ENCODE results near the gene DNAJC5.
"Not testable (repeated sequence)": the region's sequence is repeated elsewhere in the genome, so short reads cannot be mapped to it uniquely, and the experiment has no call there.

DNAJC5 gene

GRCh38 chr20:63955827-63956663, 61.1 kb downstream of the DNAJC5 start, which contains the start of gene UCKL1:
TSS of gene UCKL1 (minus strand) at chr20:63956416. CDS start at chr20:63956372, 44 bp downstream.
- Mint-ChIP-seq H3K27ac (peak within 1 kb of the TSS; percentile 86), H3K36me3 (no peaks in the 10 kb centered on the region), H3K4me3 (peak within 1 kb of the TSS; percentile 84), H3K27me3 (no peaks in the 10 kb centered on the region), H3K4me1 (ENCODE audit: low read depth) (peaks cover 36% of the 10 kb centered on the region), H3K9me3 (ENCODE audit: low read depth) (no peaks in the 10 kb centered on the region)

- peaks cover 36% of the 10 kb centered on the region for H3K4me1 Mint-ChIP-seq (ENCODE audit: low read depth)
- H3K27ac Mint-ChIP-seq: peak overlapping the region; percentile 86
- peak overlapping the region; percentile 80 for H3K4me3 Mint-ChIP-seq
- H3K27me3 Mint-ChIP-seq: no peaks in the 10 kb centered on the region
- H3K36me3 Mint-ChIP-seq: no peaks in the 10 kb centered on the region
- H3K9me3 Mint-ChIP-seq (ENCODE audit: low read depth): no peaks in the 10 kb centered on the region
Observed at GRCh38 chr20:63956664-63957003, 61.7 kb downstream of the DNAJC5 start.

- Mint-ChIP-seq H3K36me3 (no peaks in the 10 kb centered on the region), H3K4me1 (ENCODE audit: low read depth) (peaks cover 36% of the 10 kb centered on the region), H3K27me3 (no peaks in the 10 kb centered on the region), H3K9me3 (ENCODE audit: low read depth) (no peaks in the 10 kb centered on the region), H3K4me3 (peak overlapping the region; percentile 80), H3K27ac (peak overlapping the region; percentile 84)
Observed at GRCh38 chr20:63957004-63957689, 62.2 kb downstream of the DNAJC5 start.

GRCh38 chr20:63957690-63958441, 62.9 kb downstream of the DNAJC5 start:
- no peak overlapping the region for H3K27ac Mint-ChIP-seq
- no peaks in the 10 kb centered on the region for H3K36me3 Mint-ChIP-seq
- H3K9me3 Mint-ChIP-seq (ENCODE audit: low read depth): no peaks in the 10 kb centered on the region
- H3K4me1 Mint-ChIP-seq (ENCODE audit: low read depth): peaks cover 32% of the 10 kb centered on the region
- H3K27me3 Mint-ChIP-seq: no peaks in the 10 kb centered on the region
- no peak overlapping the region for H3K4me3 Mint-ChIP-seq

- Mint-ChIP-seq H3K27ac (peak overlapping the region; percentile 58), H3K27me3 (no peaks in the 10 kb centered on the region), H3K36me3 (no peaks in the 10 kb centered on the region), H3K4me1 (ENCODE audit: low read depth) (peaks cover 26% of the 10 kb centered on the region), H3K4me3 (no peak overlapping the region), H3K9me3 (ENCODE audit: low read depth) (no peaks in the 10 kb centered on the region)
Observed at GRCh38 chr20:63958471-63958870, 63.5 kb downstream of the DNAJC5 start.

- Mint-ChIP-seq H3K36me3 (no peaks in the 10 kb centered on the region), H3K4me3 (no peak overlapping the region), H3K27me3 (no peaks in the 10 kb centered on the region), H3K27ac (no peak overlapping the region), H3K4me1 (ENCODE audit: low read depth) (peaks cover 21% of the 10 kb centered on the region), H3K9me3 (ENCODE audit: low read depth) (no peaks in the 10 kb centered on the region)
Observed at GRCh38 chr20:63958964-63959698, 64.2 kb downstream of the DNAJC5 start.

GRCh38 chr20:63959699-63960075, 64.8 kb downstream of the DNAJC5 start:
- no peaks in the 10 kb centered on the region for H3K27me3 Mint-ChIP-seq
- no peak overlapping the region for H3K27ac Mint-ChIP-seq
- H3K4me3 Mint-ChIP-seq: no peak overlapping the region
- H3K36me3 Mint-ChIP-seq: no peaks in the 10 kb centered on the region
- peaks cover 15% of the 10 kb centered on the region for H3K4me1 Mint-ChIP-seq (ENCODE audit: low read depth)
- no peaks in the 10 kb centered on the region for H3K9me3 Mint-ChIP-seq (ENCODE audit: low read depth)

GRCh38 chr20:63960654-63961621, 66.0 kb downstream of the DNAJC5 start:
- H3K9me3 Mint-ChIP-seq (ENCODE audit: low read depth); H3K4me3 Mint-ChIP-seq; H3K36me3 Mint-ChIP-seq; H3K27me3 Mint-ChIP-seq; H3K27ac Mint-ChIP-seq: not testable (repeated sequence)
- H3K4me1 Mint-ChIP-seq (ENCODE audit: low read depth): peaks cover 12% of the 10 kb centered on the region

- H3K36me3 Mint-ChIP-seq: no peaks in the 10 kb centered on the region
- H3K4me3 Mint-ChIP-seq: no peak overlapping the region
- no peaks in the 10 kb centered on the region for H3K27me3 Mint-ChIP-seq
- no peak overlapping the region for H3K27ac Mint-ChIP-seq
- H3K4me1 Mint-ChIP-seq (ENCODE audit: low read depth): peaks cover 10% of the 10 kb centered on the region
- H3K9me3 Mint-ChIP-seq (ENCODE audit: low read depth): no peaks in the 10 kb centered on the region
Observed at GRCh38 chr20:63961664-63962425, 66.9 kb downstream of the DNAJC5 start.

GRCh38 chr20:63962426-63963347, 67.8 kb downstream of the DNAJC5 start:
- Mint-ChIP-seq H3K4me3 (no peak overlapping the region), H3K4me1 (ENCODE audit: low read depth) (peaks cover 7% of the 10 kb centered on the region), H3K9me3 (ENCODE audit: low read depth) (no peaks in the 10 kb centered on the region), H3K27me3 (no peaks in the 10 kb centered on the region), H3K36me3 (no peaks in the 10 kb centered on the region), H3K27ac (no peak overlapping the region)

- Mint-ChIP-seq H3K27ac (no peak overlapping the region), H3K27me3 (no peaks in the 10 kb centered on the region), H3K9me3 (ENCODE audit: low read depth) (no peaks in the 10 kb centered on the region), H3K4me3 (no peak overlapping the region), H3K4me1 (ENCODE audit: low read depth) (peaks cover 2% of the 10 kb centered on the region), H3K36me3 (no peaks in the 10 kb centered on the region)
Observed at GRCh38 chr20:63963348-63963741, 68.4 kb downstream of the DNAJC5 start.

- Mint-ChIP-seq H3K27me3 (no peaks in the 10 kb centered on the region), H3K27ac (no peak overlapping the region), H3K9me3 (ENCODE audit: low read depth) (no peaks in the 10 kb centered on the region), H3K4me1 (ENCODE audit: low read depth) (peaks cover 3% of the 10 kb centered on the region), H3K4me3 (no peak overlapping the region), H3K36me3 (no peaks in the 10 kb centered on the region)
Observed at GRCh38 chr20:63963784-63964301, 68.9 kb downstream of the DNAJC5 start.
